Gastroesophageal sphincter (tissue), 3 donors: ENCODE data around the gene FOXJ3.

ENCODE experiments used
- CTCF ChIP-seq, 4 experiments: fragments of 200-600 bp in 2 of 4; fragments of 450-650 bp in 2 of 4; sonication (generic) in 1 of 4; IDR thresholded peaks; one replicate each; pipeline ENCODE4 v1.5.1; 2017 to 2019; ENCODE audit warnings: antibody characterized with exemption in 4 of 4, mild to moderate bottlenecking in 2 of 4, moderate library complexity in 2 of 4
- EP300 ChIP-seq: sonication (generic); formaldehyde crosslinking; IDR thresholded peaks from one replicate; pipeline ENCODE4 v1.6.1; 2017; ENCODE audit warnings: antibody characterized with exemption, mild to moderate bottlenecking

GRCh38 chr1:42343049-42343448, 8.0 kb upstream of the FOXJ3 start:
- TF ChIP-seq CTCF (IDR thresholded peaks at IDR 0.05) (no peak), EP300 (no peak)
